Ovary (tissue), 9 donors: ENCODE results near the gene SESN1. TPM values are rescaled to one million over a fixed set of nuclear protein-coding genes. Genes with fewer than 3 reads are reported as not detected.

Experiments
- DNase-seq, 5 donors: peaks; one replicate each; pipeline ENCODE4 v3.0.0-alpha.2; 2019 to 2020
- H3K27ac ChIP-seq, 2 donors: fragments of 200-600 bp; one replicate each; pipeline versions ENCODE4 v1.5.1 to v1.8.0; 2019 to 2022
- H3K27me3 ChIP-seq: fragments of 200-600 bp; one replicate; pipeline ENCODE4 v1.8.0; 2022
- H3K36me3 ChIP-seq: fragments of 200-600 bp; sonication (generic); one replicate; pipeline ENCODE4 v1.5.1; 2019
- H3K4me1 ChIP-seq: one replicate; pipeline ENCODE4 v1.8.1; 2013; ENCODE audit warnings: mild to moderate bottlenecking, moderate library complexity; ENCODE audit not compliant: insufficient read depth
- H3K4me3 ChIP-seq: fragments of 200-600 bp; sonication (generic); one replicate; pipeline ENCODE4 v1.5.1; 2017
- H3K9me3 ChIP-seq, 2 donors: fragments of 200-600 bp in 1 of 2; sonication (generic) in 1 of 2; one replicate each; pipeline versions ENCODE4 v1.5.1 to v1.8.1; 2013 to 2019; ENCODE audit warnings: mild to moderate bottlenecking in 1 of 2, moderate library complexity in 1 of 2
- EP300 ChIP-seq: sonication (generic); formaldehyde crosslinking; IDR thresholded peaks from one replicate; pipeline ENCODE4 v1.6.1; 2017; ENCODE audit warnings: antibody characterized with exemption
- POLR2A ChIP-seq: fragments of 450-650 bp; IDR thresholded peaks from one replicate; pipeline ENCODE4 v1.6.1; 2017; ENCODE audit warnings: antibody characterized with exemption, mild to moderate bottlenecking, moderate library complexity
- WGBS, 3 donors: extraction: QIAGEN DNeasy Blood & Tissue Kit in 1 of 3; methylation state at CpG; one replicate each; pipeline versions ENCODE4 v1.1.5 to v1.1.7; 2013 to 2017; 5-methylcytosine and 5-hydroxymethylcytosine counted together
- intact Hi-C, 4 donors: fragments of 100-400 bp; cut with DNase I; formaldehyde crosslinking; loops; one replicate each; pipeline versions ENCODE4 v1.11.0 to v1.15.1; 2022 to 2023
- polyA plus RNA-seq, 2 donors: library from polyadenylated mRNA; stranded (reverse); fragments of 200-250 nt in 1 of 2; fragments of 350-450 nt in 1 of 2; fragmentation: Illumina TruSeq in 1 of 2; extraction: RNeasy Lipid Tissue Mini Kit (QIAGEN cat#74804) in 1 of 2; gene quantifications; one replicate each; pipeline ENCODE4 v1.2.3, GENCODE V29; 2013 to 2014
- small RNA-seq: library from RNA; depleted of rRNA; stranded (forward); fragments of <200 nt; gene quantifications from one replicate; pipeline ENCODE3, GENCODE V24; 2016
- total RNA-seq, 7 donors: library from RNA; depleted of rRNA in 2 of 7; stranded (reverse); fragments of >200 nt in 2 of 7; fragmentation: NEBNext Ultra II Directional in 3 of 7; extraction: Animal tissue kit (Norgen Biotek cat#: 25700) in 3 of 7; gene quantifications; one replicate each; pipeline versions ENCODE4 v1.1.0 to v1.2.4, GENCODE V29; 2016 to 2023
- TF ChIP-seq, protein P1 (sequence below), 3 donors: fragments of 450-650 bp in 2 of 3; fragments of 200-600 bp in 1 of 3; IDR thresholded peaks; one replicate each; pipeline versions ENCODE4 v1.5.1 to v1.8.0; 2016 to 2022; ENCODE audit warnings: antibody characterized with exemption in 3 of 3, mild to moderate bottlenecking in 1 of 3
- donor health status: DM: no; HTN: no; CAD: no; lungs with moderate emphysema.
- donor health status: DM: no; HTN: no; CAD: no.
- donor health status: Bipolar disorder and iron deficiency.
- donor health status: DM: yes; HTN: yes; CAD: no.
- donor health status: DM: no; HTN: no; CAD: no.
- donor health status: DM: yes; HTN: yes; CAD: no.

The SESN1 gene
- total and polyA plus RNA-seq, 9 donors = 36.5 to 97.2 (median 65.4) TPM

DNA sequence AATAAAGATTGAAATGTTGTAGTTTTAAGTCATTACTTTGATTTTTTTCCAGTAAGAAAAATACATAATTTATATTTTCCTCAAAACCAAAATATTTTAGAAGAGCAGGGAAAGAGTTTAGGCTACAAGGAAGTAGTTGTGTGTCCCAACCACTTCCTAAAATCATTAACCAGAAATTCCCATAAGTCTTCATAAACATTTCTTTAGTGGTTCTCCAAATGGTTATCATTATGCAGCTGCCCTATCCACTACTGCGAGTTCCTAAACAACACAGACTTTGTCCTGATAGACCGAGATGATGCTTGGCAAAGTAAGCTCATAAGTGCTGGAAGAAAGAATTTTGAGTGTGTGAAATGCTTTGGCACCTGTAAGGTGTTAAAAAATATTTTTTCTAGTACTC, 152.8 kb downstream of the SESN1 start:
- H3K27ac ChIP-seq = peak overlapping the region in 1 of 2 donors; percentile 95
- peaks cover 11% of the 10 kb centered on the region for H3K4me1 ChIP-seq
- WGBS, 3 donors = 30 to 45% (median 35%) methylated on average over 2 of the region's 2 CpGs
- DNase-seq = no peak
- TF ChIP-seq POLR2A (no peak), EP300 (no peak)
- TF ChIP-seq, protein P1, sequence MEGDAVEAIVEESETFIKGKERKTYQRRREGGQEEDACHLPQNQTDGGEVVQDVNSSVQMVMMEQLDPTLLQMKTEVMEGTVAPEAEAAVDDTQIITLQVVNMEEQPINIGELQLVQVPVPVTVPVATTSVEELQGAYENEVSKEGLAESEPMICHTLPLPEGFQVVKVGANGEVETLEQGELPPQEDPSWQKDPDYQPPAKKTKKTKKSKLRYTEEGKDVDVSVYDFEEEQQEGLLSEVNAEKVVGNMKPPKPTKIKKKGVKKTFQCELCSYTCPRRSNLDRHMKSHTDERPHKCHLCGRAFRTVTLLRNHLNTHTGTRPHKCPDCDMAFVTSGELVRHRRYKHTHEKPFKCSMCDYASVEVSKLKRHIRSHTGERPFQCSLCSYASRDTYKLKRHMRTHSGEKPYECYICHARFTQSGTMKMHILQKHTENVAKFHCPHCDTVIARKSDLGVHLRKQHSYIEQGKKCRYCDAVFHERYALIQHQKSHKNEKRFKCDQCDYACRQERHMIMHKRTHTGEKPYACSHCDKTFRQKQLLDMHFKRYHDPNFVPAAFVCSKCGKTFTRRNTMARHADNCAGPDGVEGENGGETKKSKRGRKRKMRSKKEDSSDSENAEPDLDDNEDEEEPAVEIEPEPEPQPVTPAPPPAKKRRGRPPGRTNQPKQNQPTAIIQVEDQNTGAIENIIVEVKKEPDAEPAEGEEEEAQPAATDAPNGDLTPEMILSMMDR (IDR thresholded peaks at IDR 0.05) = no peak
- no peaks in the 10 kb centered on the region for H3K36me3 ChIP-seq
- H3K4me3 ChIP-seq = no peak overlapping the region
- H3K27me3 ChIP-seq = no peaks in the 10 kb centered on the region
- intact Hi-C loops = loop anchor here in 1 of 4 donors (10.0 kb wide), 1 partner anchor 63 kb away; no protein-coding TSS in a partner anchor
- H3K9me3 ChIP-seq = no peaks in the 10 kb centered on the region

DNA sequence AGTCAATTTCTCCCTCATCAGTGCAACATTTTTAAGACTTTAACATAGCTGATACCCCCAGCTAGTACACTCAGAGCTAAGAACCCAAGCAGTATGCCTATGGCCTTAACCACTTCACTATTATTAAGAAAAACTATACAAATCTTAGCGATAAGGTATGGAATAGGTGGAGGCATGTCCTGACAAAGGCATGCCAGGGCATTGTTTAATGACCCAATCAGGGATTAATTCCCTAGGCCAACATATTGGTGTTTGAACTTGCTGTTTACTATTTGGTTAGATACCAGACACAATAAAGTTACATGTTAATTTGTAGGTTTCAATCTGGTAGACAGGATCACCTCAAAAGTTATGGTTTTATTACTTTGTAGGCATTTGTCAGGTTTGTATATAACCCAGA, 153.4 kb downstream of the SESN1 start:
- no peaks in the 10 kb centered on the region for H3K36me3 ChIP-seq
- no peak overlapping the region for H3K27ac ChIP-seq
- intact Hi-C loops = loop anchor here in 1 of 4 donors (10.0 kb wide), 1 partner anchor 64 kb away; no protein-coding TSS in a partner anchor
- no peak overlapping the region for H3K4me3 ChIP-seq
- H3K4me1 ChIP-seq = peaks cover 8% of the 10 kb centered on the region
- DNase-seq = no peak
- H3K9me3 ChIP-seq = no peaks in the 10 kb centered on the region
- TF ChIP-seq, protein P1 (IDR thresholded peaks at IDR 0.05) = no peak
- TF ChIP-seq POLR2A (no peak), EP300 (no peak)
- H3K27me3 ChIP-seq = no peaks in the 10 kb centered on the region
- WGBS, 3 donors = 97 to 99% (median 98%) methylated on average over 1 of the region's 1 CpG

- Histone ChIP-seq H3K36me3 (no peaks in the 10 kb centered on the region), H3K27me3 (no peaks in the 10 kb centered on the region), H3K4me3 (no peak overlapping the region), H3K9me3 (no peaks in the 10 kb centered on the region), H3K4me1 (peaks cover 8% of the 10 kb centered on the region), H3K27ac (no peak overlapping the region)
- 91 to 95% (median 94%) methylated on average over 5 of the region's 5 CpGs for WGBS, 3 donors
- DNase-seq = no peak
- intact Hi-C loops = loop anchor here in 1 of 4 donors (10.0 kb wide), 1 partner anchor 64 kb away; no protein-coding TSS in a partner anchor
- TF ChIP-seq EP300 = no peak
- TF ChIP-seq, protein P1 (IDR thresholded peaks at IDR 0.05) = no peak
- TF ChIP-seq POLR2A = no peak
Measured at GRCh38 chr6:108940741-108941140, 153.9 kb downstream of the SESN1 start.

DNA sequence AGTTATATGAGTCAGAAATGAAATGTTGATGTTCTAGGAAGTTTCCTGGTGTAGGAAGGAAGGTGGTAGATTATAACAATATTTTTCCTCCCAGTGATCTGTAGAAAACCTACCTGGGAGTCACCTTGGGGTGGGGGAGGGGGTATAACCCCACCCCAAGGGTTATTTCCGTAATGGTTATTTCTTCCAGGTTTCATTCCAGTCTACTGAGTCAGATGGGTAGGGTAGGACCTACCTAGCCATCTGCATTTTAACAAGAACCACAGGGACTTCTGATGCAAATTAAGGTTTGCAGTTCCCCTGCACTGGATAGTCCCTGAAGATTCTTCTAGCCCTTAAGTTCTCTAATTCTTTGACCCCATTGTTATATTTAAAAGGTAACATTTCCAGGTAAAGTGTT, 157.5 kb downstream of the SESN1 start:
- intact Hi-C loops = no loop called here
- WGBS, 3 donors = 87 to 96% (median 95%) methylated on average over 1 of the region's 1 CpG
- Histone ChIP-seq H3K4me3 (no peak overlapping the region), H3K9me3 (no peaks in the 10 kb centered on the region), H3K27me3 (no peaks in the 10 kb centered on the region), H3K4me1 (peaks cover under 1% of the 10 kb centered on the region), H3K36me3 (no peaks in the 10 kb centered on the region), H3K27ac (no peak overlapping the region)
- TF ChIP-seq EP300 = no peak
- no peak for TF ChIP-seq POLR2A
- TF ChIP-seq, protein P1 (IDR thresholded peaks at IDR 0.05) = no peak
- no peak for DNase-seq

Small RNA genes within 50 kb of the gene (small RNA-seq; reads per million reads assigned to genes)
- not detected for gene RNU6-653P

Other genes starting within 250 kb of the SESN1 start
- gene ARMC2, start 246.4 kb downstream of the SESN1 start, total RNA-seq = 10 to 100 TPM in 4 of 7 donors, 1 to 10 TPM in 3; 3.2 to 14.7 (median 10.3) TPM
- 1 to 10 TPM; 3.3 to 7.1 TPM for gene ARMC2, start 246.4 kb downstream of the SESN1 start, polyA plus RNA-seq
- 10 to 100 TPM in 3 of 7 donors, 1 to 10 TPM in 4; 7.4 to 12.6 (median 9.7) TPM for gene CEP57L1, start 661 bp upstream of the SESN1 start, total RNA-seq
- 1 to 10 TPM; 4.9 to 9.1 TPM for gene CEP57L1, start 661 bp upstream of the SESN1 start, polyA plus RNA-seq